ENCODE data around the gene TIMM8A.

- no peak for TF ChIP-seq CTCF (CRISPR knock-in tag; IDR thresholded peaks at IDR 0.05)
- TF ChIP-seq ZNF598 (CRISPR knock-in tag; IDR thresholded peaks at IDR 0.05; ENCODE audit: borderline replicate concordance): no peak
- TF ChIP-seq PBX3 (CRISPR knock-in tag; IDR thresholded peaks at IDR 0.05; ENCODE audit: borderline replicate concordance): no peak
- TF ChIP-seq ELF4 (CRISPR knock-in tag; IDR thresholded peaks at IDR 0.05; ENCODE audit: borderline replicate concordance): no peak
- no peak for TF ChIP-seq BRCA1 (CRISPR knock-in tag; IDR thresholded peaks at IDR 0.05)
- no peak for TF ChIP-seq TEAD2 (CRISPR knock-in tag; IDR thresholded peaks at IDR 0.05)
- TF ChIP-seq ZBTB33 (CRISPR knock-in tag; IDR thresholded peaks at IDR 0.05): no peak
- TF ChIP-seq POLR2AphosphoS5 (IDR thresholded peaks at IDR 0.05; ENCODE audit: low read depth, low read length): no peak
- TF ChIP-seq ZNF777 (CRISPR knock-in tag; IDR thresholded peaks at IDR 0.05): no peak
- TF ChIP-seq SP2 (CRISPR knock-in tag; IDR thresholded peaks at IDR 0.05): no peak
- TF ChIP-seq ZNF574 (CRISPR knock-in tag; IDR thresholded peaks at IDR 0.05): no peak
- TF ChIP-seq HDAC2 (CRISPR knock-in tag; IDR thresholded peaks at IDR 0.05): no peak
Measured at GRCh38 chrX:101388604-101389003, 40.1 kb upstream of the TIMM8A start.

Data from HepG2 (cell line).